OCI-LY7 (cell line): ENCODE measurements around the gene SPAG16.

Experiments used
- EZH2phosphoT487 ChIP-seq: fragments of 200-600 bp; sonication (generic); IDR thresholded peaks from 2 replicates; pipeline ENCODE4 v1.6.1; 2018; ENCODE audit warnings: low read depth, borderline replicate concordance, mild to moderate bottlenecking, mixed run types, antibody characterized with exemption, low read length, moderate library complexity, mixed read lengths
- TF ChIP-seq, protein P1 (sequence below): fragments of 200-600 bp; sonication (generic); conservative IDR thresholded peaks from 2 replicates; pipeline ENCODE4 v1.5.1; 2014; ENCODE audit warnings: mild to moderate bottlenecking, antibody characterized with exemption, low read length, moderate library complexity, mixed read lengths

DNA sequence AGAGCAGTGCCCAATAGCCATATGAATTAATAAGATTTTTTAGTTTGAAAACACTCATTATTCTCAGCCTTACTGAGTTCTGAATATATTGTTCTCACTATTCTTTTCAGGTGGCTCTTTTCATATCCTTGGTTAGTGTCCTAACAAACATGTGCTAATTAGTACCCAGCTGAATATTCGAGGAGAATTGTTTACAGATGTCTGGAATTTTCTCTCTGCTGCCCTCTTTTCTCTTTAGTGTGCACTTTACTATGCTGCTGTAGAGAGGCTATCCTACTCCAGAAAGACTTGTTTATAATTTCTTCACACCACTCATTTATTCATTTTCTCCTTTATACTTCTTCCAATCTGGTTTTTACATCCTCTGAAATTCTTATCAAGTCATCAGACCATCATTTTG lies 405.3 kb downstream of the SPAG16 start:
- TF ChIP-seq, protein P1, sequence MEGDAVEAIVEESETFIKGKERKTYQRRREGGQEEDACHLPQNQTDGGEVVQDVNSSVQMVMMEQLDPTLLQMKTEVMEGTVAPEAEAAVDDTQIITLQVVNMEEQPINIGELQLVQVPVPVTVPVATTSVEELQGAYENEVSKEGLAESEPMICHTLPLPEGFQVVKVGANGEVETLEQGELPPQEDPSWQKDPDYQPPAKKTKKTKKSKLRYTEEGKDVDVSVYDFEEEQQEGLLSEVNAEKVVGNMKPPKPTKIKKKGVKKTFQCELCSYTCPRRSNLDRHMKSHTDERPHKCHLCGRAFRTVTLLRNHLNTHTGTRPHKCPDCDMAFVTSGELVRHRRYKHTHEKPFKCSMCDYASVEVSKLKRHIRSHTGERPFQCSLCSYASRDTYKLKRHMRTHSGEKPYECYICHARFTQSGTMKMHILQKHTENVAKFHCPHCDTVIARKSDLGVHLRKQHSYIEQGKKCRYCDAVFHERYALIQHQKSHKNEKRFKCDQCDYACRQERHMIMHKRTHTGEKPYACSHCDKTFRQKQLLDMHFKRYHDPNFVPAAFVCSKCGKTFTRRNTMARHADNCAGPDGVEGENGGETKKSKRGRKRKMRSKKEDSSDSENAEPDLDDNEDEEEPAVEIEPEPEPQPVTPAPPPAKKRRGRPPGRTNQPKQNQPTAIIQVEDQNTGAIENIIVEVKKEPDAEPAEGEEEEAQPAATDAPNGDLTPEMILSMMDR = no peak
- TF ChIP-seq EZH2phosphoT487 = no peak
